Stimulated activated CD8-positive, alpha-beta memory T cell treated with anti-CD3 and anti-CD28 coated beads, Interleukin-7, amount 100 ng/mL, for 4 hours (primary cell): ENCODE measurements around the gene WDR86.

Experiments
- DNase-seq, 2 donors: peaks; one replicate each; pipeline ENCODE4 v3.0.0-alpha.2; 2020; ENCODE audit warnings: low read depth in 2 of 2

WDR86 gene

DNA sequence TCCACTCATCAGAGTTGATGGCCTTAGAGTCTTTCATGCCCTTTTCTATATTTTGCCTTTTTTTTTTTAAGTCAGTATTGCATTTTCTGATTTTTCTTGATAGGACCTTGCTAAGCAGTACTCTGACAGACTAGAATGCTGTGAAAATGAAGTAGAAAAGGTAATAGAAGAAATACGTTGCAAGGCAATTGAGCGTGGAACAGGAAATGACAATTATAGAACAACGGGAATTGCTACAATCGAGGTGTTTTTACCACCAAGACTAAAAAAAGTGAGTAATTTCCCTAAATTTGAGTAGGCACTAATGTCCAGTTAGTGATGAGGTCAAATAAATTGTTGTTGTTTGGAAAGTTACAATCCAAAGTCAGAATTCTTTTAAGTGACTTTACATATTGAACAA lies 60.9 kb downstream of the WDR86 start:
- no peak for DNase-seq

GRCh38 chr7:151347200-151347599 lies 62.6 kb downstream of the WDR86 start:
- no peak for DNase-seq

DNA sequence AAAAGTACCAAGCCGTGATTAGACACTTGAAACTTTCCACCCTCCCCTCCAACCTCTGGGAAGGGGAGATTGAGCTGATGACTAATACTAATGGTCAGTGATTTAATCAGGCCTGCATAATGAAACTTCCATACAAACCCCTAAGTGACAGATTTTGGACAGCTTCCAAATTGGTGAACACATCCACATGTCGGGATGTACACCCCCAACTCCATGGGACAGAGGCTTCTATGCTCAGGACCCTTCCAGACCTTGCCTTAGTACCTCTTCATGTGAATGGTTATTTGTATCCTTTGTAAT lies 63.4 kb downstream of the WDR86 start:
- no peak for DNase-seq

DNA sequence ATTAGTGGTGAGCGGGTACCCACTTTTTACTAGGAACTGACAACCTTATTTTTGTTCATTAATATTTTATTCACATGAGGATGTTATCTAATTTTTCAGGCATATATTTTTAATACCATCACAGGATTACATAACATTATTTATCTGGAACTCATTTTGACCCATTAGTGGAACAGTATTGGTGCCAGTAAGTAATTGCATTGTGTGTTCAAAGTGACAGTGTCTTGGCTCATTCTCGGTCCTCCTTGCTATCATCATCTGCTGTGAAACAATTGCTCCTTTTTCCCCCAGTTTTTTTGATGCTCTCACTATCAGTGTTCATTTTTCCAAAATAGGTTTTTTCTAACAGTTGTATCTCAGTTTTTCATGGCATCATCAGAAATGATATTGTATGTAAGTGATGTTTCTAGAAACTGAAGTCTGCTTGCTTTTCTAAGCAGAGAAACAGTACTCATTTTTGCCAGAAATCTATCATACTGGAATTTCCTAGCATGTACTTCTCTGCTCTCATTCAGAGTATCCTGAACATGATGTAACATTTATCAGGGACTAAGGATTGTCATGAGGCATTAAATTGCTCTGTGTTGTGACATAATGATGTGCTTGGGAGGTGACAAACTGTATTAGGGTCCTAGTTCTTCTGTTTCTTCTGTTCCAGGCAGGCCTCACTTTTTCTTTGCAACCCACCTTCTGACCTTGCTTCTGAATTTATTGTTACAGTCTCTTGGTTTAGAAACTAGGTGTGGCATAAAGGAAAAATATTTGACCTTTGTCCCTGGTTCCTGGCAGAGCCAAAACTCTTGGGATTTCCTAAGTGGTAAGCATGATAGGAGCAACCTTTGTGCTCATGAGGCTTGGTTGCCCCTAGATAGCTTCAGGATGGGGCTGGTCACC lies 64.0 kb downstream of the WDR86 start:
- DNase-seq: no peak

- no peak for DNase-seq
Measured at GRCh38 chr7:151343516-151343915, 66.3 kb downstream of the WDR86 start.

- DNase-seq: no peak
Measured at GRCh38 chr7:151342811-151343210, 67.0 kb downstream of the WDR86 start.

DNA sequence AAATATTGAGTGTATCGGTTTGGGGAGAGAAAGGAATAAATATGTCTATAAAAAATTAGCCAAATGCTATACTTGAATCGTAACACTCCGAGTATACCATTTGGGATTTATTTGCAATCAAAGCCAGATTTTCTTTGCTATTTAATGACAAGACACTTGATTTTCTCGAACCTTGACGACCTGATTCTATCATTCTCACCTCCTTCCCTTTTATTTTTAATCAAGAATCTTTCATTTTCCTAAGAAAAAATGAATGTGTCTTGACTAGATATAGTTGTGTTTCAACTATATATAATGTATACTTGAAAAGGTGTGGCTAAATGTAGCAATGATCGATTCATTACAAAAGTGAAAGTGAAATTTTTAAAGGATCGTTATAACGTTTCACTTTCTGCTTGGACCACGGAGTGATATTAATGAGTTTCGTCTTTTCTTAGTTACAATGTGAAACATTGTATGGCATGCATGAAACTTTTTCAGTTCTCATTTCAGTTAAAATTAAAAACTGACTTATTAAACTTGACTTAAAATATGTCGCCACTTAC lies 67.7 kb downstream of the WDR86 start:
- DNase-seq: no peak

- DNase-seq: peak; percentile 78 to 87
Measured at GRCh38 chr7:151341357-151342101, 68.3 kb downstream of the WDR86 start, which contains the start of gene NUB1. Gene NUB1 (plus strand): TSS chr7:151341812. CDS start chr7:151345350, 3,538 bp downstream.

DNA sequence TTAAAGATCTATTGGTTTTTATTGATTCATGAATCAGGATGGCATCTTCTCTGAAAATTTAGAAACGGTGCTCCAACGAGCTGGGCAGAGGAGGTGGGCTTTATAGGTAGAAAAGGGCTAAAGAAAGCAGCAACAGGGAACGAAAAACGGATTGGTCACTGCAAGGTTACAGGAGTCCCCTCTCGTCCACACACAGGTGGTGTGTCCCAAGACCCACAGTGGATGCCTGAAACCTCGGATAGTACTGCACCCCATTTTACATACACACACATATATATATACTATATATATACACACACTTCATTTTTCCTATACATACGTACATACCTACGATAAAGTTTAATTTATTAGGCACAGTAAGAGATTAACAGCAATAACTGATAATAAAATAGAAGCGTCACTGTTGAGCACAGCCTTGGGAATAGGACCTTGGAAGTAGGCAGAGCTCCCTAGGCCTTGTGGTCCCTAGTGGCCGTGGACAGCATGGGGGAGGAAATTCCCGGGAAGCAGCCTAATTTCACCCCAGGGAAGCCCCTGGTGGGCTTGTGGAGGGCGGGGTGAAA lies 69.0 kb downstream of the WDR86 start:
- no peak for DNase-seq

- no peak for DNase-seq
Measured at GRCh38 chr7:151339651-151340382, 70.0 kb downstream of the WDR86 start.

DNA sequence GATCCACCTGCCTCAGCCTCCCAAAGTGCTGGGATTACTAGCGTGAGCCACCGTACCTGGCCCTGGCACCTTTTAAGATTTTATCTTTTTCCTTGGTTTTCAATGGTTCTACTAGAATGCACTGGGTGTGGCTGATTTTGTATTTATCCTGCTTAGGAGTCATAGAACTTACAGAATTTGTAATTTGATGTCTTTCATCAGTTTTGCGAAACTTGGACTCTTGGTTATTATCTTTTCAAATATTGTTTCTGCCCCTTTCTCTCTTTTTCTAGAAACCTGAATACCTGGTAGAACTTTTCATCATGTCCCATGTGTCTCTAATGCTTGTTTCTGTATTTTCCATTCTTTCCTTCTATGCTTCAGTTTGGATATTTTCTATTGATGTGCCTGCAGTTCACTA lies 71.0 kb downstream of the WDR86 start:
- DNase-seq: no peak

GRCh38 chr7:151337346-151337745 lies 72.5 kb downstream of the WDR86 start:
- no peak for DNase-seq

DNA sequence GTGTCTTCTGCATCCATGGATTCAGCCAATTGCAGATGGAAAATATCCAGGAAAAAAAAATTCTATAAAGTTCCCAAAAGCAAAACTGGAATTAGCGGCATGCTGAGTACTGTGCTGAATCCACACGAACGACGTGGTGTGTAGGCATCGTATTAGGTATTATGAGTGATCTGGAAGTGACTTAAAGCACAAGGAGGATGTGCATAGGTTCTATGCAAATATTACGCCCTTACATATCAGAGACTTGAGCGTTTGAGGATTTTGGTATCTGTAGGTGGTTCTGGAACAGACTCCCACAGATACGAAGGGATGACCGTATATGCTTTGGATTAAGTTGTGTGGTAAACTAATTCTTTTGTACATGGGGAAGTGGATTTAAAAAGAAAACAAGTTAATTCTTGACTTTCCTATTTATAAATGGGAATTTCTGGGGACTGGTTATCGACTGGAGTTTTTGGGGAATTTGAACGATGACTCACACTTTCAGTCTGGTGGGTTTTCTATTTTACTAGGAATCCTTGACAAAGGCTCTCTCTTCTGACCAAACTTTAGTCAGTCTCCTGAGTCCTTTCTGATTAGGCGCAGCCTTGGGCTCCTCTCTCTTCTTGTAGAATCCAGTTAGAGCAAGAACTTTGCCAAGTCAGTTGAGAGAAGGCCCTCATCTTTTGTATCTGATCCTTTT lies 73.7 kb downstream of the WDR86 start:
- no peak for DNase-seq

DNA sequence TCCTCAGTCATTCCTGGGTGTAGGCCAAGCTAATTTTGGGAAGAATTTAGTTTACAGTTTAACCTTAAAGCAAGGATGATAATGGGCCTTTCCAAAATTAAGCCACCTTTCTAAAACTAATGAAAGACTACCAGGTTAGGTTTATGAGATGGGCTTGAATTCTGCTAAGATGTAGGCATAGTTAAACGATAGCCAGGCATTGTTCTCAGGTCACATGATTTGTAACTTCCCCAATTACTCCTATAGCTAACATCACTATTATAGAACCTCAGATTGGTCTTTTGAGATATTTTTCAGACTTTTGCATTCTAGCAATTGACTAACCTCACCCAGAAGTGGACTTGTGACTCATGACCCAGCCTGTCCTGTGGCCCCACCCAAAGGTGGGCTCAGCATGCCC lies 75.2 kb downstream of the WDR86 start:
- no peak for DNase-seq
